ENCODE measurements around the gene AKT1S1. TPM values are rescaled to one million over a fixed set of nuclear protein-coding genes. Genes with fewer than 3 reads are reported as not detected.
A peak's percentile ranks its signal among the peaks of the same experiment; 100 is the strongest.

Gene AKT1S1
- total RNA-seq, 4 donors from 2014 or later = 2.6 to 26.7 (median 5.9) TPM

GRCh38 chr19:49906879-49907564 is 29.9 kb upstream of the AKT1S1 start:
- Histone ChIP-seq H3K27ac (no peak overlapping the region), H3K4me1 (peaks cover 0 to 4% of the 10 kb centered on the region in 2 donors), H3K36me3 (no peaks in the 10 kb centered on the region), H3K27me3 (no peaks in the 10 kb centered on the region), H3K4me3 (no peak overlapping the region), H3K9me3 (no peaks in the 10 kb centered on the region)
- intact Hi-C loops (cut with DNase I; ENCODE audit: low total_unique reads) = no loop called here
- TF ChIP-seq POLR2A (IDR thresholded peaks at IDR 0.05) (no peak), CTCF (IDR thresholded peaks at IDR 0.05) (no peak)
- no peak for DNase-seq

DNA sequence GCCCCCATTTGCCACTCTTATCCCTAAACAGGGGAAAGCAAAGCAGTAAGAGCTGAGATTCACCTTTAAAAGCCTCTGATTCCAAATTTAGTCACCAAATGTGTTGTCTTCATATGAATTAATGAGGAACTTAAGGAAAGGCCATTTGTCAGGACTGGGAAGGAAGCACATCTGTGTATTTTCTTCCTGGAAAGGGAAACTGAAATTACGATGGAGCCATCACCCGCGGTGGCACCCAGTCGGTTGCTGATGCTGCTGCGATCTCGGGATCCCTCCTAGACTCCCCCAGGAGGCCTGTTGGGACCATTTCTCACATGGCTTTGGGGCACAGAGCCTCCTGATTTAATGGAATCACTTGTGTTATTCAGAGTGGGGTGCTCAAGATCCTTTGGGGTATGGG is 27.0 kb upstream of the AKT1S1 start:
- H3K27ac ChIP-seq = no peak overlapping the region
- H3K9me3 ChIP-seq = no peaks in the 10 kb centered on the region
- intact Hi-C loops (cut with DNase I; ENCODE audit: low total_unique reads) = no loop called here
- no peaks in the 10 kb centered on the region for H3K36me3 ChIP-seq
- no peak for DNase-seq
- no peaks in the 10 kb centered on the region for H3K27me3 ChIP-seq
- H3K4me3 ChIP-seq = no peak overlapping the region
- no peaks in the 10 kb centered on the region for H3K4me1 ChIP-seq
- TF ChIP-seq CTCF (IDR thresholded peaks at IDR 0.05) = no peak
- TF ChIP-seq POLR2A (IDR thresholded peaks at IDR 0.05) = no peak

GRCh38 chr19:49896863-49897621 is 19.9 kb upstream of the AKT1S1 start, which contains the start of gene IL4I1:
TSS of gene IL4I1 (minus strand) at chr19:49896887. CDS start at chr19:49896160, 727 bp downstream.
- Histone ChIP-seq H3K4me3 (no peak within 1 kb of the TSS), H3K36me3 (no peaks in the 10 kb centered on the region), H3K4me1 (no peaks in the 10 kb centered on the region), H3K9me3 (no peaks in the 10 kb centered on the region), H3K27me3 (no peaks in the 10 kb centered on the region), H3K27ac (peak within 1 kb of the TSS; percentile 66 to 68)
- DNase-seq = no peak
- intact Hi-C loops (cut with DNase I; ENCODE audit: low total_unique reads) = no loop called here
- TF ChIP-seq POLR2A (IDR thresholded peaks at IDR 0.05) = no peak
- no peak for TF ChIP-seq CTCF (IDR thresholded peaks at IDR 0.05)

DNA sequence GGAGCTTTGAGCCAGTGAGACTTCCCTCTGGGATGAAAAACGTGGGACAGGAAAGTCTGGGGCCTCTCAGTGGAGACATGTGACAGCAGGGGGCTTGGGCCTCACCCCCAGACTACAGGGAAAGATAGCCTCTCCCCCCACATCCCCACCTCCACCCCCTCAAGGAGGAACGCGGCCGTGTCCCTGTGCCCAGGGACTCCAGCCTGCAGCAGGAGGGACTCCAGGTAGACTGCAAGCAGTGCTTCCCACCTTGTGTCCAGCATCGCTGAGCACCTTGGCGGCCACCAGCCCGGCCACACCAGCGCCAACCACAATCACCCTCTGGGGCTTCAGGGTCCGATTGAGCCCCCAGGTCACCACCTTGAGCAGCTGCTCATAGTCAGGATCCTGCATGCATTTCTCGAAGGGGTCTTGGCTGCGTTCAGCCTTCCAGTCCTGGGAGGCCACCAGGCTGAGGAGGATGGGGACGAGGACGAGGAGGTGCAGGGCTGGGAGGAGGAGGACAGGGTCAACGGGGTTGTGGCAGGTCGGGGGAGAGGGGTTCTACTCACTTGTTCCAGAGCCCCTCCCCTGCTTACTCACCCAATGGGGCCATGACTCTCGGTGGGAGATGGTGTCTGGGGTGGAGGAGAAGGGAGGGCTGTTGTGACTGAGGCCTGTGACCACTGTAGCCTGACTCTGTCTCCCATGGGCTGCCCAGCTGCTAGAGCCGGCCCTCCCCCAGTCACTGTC is 18.6 kb upstream of the AKT1S1 start:
- no peak for DNase-seq
- Histone ChIP-seq H3K27ac (no peak overlapping the region), H3K4me1 (no peaks in the 10 kb centered on the region), H3K4me3 (no peak overlapping the region), H3K36me3 (no peaks in the 10 kb centered on the region), H3K9me3 (no peaks in the 10 kb centered on the region), H3K27me3 (no peaks in the 10 kb centered on the region)
- TF ChIP-seq CTCF (IDR thresholded peaks at IDR 0.05) = no peak
- TF ChIP-seq POLR2A (IDR thresholded peaks at IDR 0.05) = no peak
- intact Hi-C loops (cut with DNase I; ENCODE audit: low total_unique reads) = no loop called here
